Loucy (cell line): ENCODE results near the gene SLC22A15.

Experiments
- CTCF ChIP-seq: fragments of 200-600 bp; sonication (generic); conservative IDR thresholded peaks from 2 replicates; pipeline ENCODE4 v1.5.1; 2014; ENCODE audit warnings: mild to moderate bottlenecking, antibody characterized with exemption, low read length
- EZH2phosphoT487 ChIP-seq: fragments of 200-600 bp; IDR thresholded peaks from 2 replicates; pipeline ENCODE4 v1.6.1; 2018; ENCODE audit warnings: antibody characterized with exemption, mild to moderate bottlenecking, moderate library complexity, borderline replicate concordance

GRCh38 chr1:116006486-116006964 is 30.2 kb downstream of the SLC22A15 start:
- no peak for TF ChIP-seq CTCF
- no peak for TF ChIP-seq EZH2phosphoT487
